ENCODE measurements around the gene SDCCAG8.

DNA sequence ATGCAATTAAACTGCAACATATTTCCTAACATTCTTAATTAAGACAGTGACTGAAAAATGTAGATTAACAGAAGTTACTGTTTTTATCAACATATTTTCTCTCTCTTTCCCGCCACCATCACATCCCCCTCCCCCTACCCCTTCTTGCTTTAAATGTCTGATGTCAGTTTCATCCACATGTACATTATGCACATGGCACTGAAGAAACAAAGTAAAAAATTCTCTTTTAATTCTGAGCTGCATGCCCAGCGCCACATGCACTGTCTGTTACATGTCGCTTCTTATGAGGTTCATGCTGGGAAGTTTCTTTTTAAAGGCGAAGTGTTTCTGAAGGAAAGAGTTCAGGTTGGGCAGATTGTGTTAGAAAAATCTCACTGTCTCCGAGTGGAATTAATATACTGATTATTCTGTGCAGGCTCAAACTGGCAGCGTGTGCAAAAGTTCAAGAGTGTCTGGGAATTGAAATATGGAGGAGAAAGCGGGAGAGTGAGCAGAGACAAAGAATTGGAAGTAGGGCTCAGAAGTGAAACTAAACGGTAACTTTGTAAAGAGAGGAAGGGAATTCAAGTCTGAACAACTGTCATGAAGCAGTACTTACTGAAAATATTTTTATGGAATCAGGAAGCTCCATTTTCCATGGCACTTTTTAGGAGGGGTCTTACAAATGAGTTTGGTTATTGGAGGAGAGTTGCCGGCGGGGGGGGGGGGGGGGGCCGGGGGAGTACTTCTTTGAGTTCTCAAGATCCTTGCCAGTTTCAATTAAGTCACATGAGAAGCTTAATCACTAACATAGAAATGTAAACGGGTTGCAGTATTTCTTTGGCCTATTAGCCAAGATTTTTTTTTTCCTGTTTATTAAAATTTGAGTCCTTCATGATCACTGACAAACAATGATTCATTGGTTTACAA lies 217.6 kb downstream of the SDCCAG8 start:
- TF ChIP-seq, protein P1, sequence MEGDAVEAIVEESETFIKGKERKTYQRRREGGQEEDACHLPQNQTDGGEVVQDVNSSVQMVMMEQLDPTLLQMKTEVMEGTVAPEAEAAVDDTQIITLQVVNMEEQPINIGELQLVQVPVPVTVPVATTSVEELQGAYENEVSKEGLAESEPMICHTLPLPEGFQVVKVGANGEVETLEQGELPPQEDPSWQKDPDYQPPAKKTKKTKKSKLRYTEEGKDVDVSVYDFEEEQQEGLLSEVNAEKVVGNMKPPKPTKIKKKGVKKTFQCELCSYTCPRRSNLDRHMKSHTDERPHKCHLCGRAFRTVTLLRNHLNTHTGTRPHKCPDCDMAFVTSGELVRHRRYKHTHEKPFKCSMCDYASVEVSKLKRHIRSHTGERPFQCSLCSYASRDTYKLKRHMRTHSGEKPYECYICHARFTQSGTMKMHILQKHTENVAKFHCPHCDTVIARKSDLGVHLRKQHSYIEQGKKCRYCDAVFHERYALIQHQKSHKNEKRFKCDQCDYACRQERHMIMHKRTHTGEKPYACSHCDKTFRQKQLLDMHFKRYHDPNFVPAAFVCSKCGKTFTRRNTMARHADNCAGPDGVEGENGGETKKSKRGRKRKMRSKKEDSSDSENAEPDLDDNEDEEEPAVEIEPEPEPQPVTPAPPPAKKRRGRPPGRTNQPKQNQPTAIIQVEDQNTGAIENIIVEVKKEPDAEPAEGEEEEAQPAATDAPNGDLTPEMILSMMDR (IDR thresholded peaks at IDR 0.05): no peak
- no peak for TF ChIP-seq POLR2A (IDR thresholded peaks at IDR 0.05)

Data from body of pancreas (tissue), 4 donors.